ENCODE data around the gene LHFPL2. TPM values are rescaled to one million over a fixed set of nuclear protein-coding genes. Genes with fewer than 3 reads are reported as not detected.
"Not testable (repeated sequence)": the region's sequence is repeated elsewhere in the genome, so short reads cannot be mapped to it uniquely, and the experiment has no call there.

Gene LHFPL2
- polyA plus RNA-seq, 3 donors, result 3.7 to 11.6 (median 7.3) TPM

DNA sequence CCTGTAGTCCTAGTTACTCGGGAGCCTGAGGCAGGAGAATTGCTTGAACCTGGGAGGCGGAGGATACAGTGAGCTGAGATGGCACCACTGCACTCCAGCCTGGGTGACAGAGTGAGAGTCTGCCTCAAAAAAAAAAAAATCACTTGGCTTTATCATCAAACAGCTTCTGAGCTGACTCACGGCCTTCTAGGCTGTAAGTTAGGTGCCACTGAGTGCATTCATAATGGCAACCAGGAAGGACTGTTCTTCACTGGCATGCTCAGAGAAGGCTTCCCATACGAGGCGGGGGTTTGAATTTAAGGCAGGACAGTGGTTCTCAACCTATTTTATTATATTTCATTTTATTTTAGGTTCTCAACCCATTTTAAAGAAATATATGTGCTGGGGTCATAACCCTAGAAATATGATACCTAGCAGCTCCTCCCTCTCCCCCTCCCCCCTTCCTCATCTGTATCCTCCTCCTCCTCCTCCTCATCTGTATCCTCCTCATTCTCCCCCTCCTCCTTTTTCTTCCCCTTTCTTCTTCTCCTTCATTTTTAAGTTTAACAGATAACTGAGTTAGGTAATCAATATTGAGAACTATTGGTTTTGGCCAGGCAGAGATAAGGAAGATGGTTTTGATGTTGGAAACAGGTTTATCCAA, 19.0 kb upstream of the LHFPL2 start:
- Histone ChIP-seq H3K4me2 (replicated peaks; ENCODE audit: extremely low read depth, low read length, poor library complexity, severe bottlenecking) (no peak overlapping the region), H3K36me3 (replicated peaks in 1 of 2; ENCODE audit: control insufficient read depth in 1 of 2, insufficient read depth in 2 of 2, low read length in 2 of 2) (no peaks in the 10 kb centered on the region), H3K4me1 (ENCODE audit: control insufficient read depth in 1 of 2, insufficient read depth in 2 of 2, low read length in 2 of 2) (no peaks in the 10 kb centered on the region), H3K9me3 (replicated peaks in 1 of 2; ENCODE audit: control insufficient read depth in 1 of 2, insufficient read depth in 1 of 2, low read length in 2 of 2) (peaks cover 0 to 8% of the 10 kb centered on the region in 2 donors), H3K9ac (ENCODE audit: insufficient read depth, low read length, poor library complexity, severe bottlenecking) (no peak overlapping the region), H3K27me3 (ENCODE audit: control insufficient read depth in 2 of 2, insufficient read depth in 2 of 2, low read length in 2 of 2) (no peaks in the 10 kb centered on the region), H3K4me3 (replicated peaks in 1 of 3; ENCODE audit: low read depth in 2 of 3, low read length in 3 of 3) (no peak overlapping the region), H2AFZ (ENCODE audit: insufficient read depth, low read depth, low read length, poor library complexity, severe bottlenecking) (no peak overlapping the region), H3K27ac (ENCODE audit: low read depth in 1 of 2, low read length in 2 of 2) (no peak overlapping the region), H3K79me2 (ENCODE audit: insufficient read depth, low read length) (no peaks in the 10 kb centered on the region), H4K20me1 (ENCODE audit: insufficient read depth, low read length) (no peaks in the 10 kb centered on the region)
- Mint-ChIP-seq H3K27me3 (ENCODE audit: low read depth in 3 of 3) (peaks cover 5 to 25% (median 10%) of the 10 kb centered on the region in 3 donors), H3K36me3 (no peaks in the 10 kb centered on the region), H3K4me1 (no peaks in the 10 kb centered on the region), H3K27ac (no peak overlapping the region), H3K9me3 (peaks cover 0 to 4% (median 0%) of the 10 kb centered on the region in 7 donors), H3K4me3 (no peak overlapping the region)
- no peak for TF ChIP-seq CTCF (IDR thresholded peaks at IDR 0.05)
- DNase-seq, result no peak
- intact Hi-C loops (cut with micrococcal nuclease), result no loop called here
- 94% methylated on average over 3 of the region's 5 CpGs for WGBS (ENCODE audit: insufficient coverage)

DNA sequence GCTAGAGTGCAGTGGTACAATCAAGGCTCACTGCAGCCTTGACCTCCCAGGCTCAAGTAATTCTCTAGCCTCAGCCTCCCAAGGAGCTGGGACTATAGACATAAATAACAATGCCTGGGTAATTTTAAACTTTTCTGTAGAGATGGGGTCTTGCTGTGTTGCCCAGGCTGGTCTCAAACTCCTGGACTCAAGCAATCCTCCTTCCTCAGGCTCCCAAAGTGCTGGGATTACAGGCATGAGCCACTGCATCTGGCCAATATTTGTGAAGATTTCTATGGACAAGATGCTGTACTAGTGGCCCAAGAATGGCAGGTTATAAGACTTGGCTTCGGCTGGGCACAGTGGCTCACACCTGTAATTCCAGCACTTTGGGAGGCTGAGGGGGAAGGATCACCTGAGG, 18.4 kb upstream of the LHFPL2 start:
- H3K27ac ChIP-seq (ENCODE audit: low read depth in 1 of 2, low read length in 2 of 2); H3K4me3 ChIP-seq (replicated peaks in 1 of 3; ENCODE audit: low read depth in 2 of 3, low read length in 3 of 3); H3K9ac ChIP-seq (ENCODE audit: insufficient read depth, low read length, poor library complexity, severe bottlenecking); H2AFZ ChIP-seq (ENCODE audit: insufficient read depth, low read depth, low read length, poor library complexity, severe bottlenecking); H3K36me3 ChIP-seq (replicated peaks in 1 of 2; ENCODE audit: control insufficient read depth in 1 of 2, insufficient read depth in 2 of 2, low read length in 2 of 2); H3K9me3 Mint-ChIP-seq; H3K9me3 ChIP-seq (replicated peaks in 1 of 2; ENCODE audit: control insufficient read depth in 1 of 2, insufficient read depth in 1 of 2, low read length in 2 of 2); H3K4me2 ChIP-seq (replicated peaks; ENCODE audit: extremely low read depth, low read length, poor library complexity, severe bottlenecking); H4K20me1 ChIP-seq (ENCODE audit: insufficient read depth, low read length); H3K4me1 Mint-ChIP-seq; H3K4me1 ChIP-seq (ENCODE audit: control insufficient read depth in 1 of 2, insufficient read depth in 2 of 2, low read length in 2 of 2); H3K27ac Mint-ChIP-seq; DNase-seq; H3K79me2 ChIP-seq (ENCODE audit: insufficient read depth, low read length); H3K27me3 ChIP-seq (ENCODE audit: control insufficient read depth in 2 of 2, insufficient read depth in 2 of 2, low read length in 2 of 2); H3K4me3 Mint-ChIP-seq; H3K36me3 Mint-ChIP-seq; intact Hi-C loops (cut with micrococcal nuclease): not testable (repeated sequence)
- WGBS (ENCODE audit: insufficient coverage), result no CpG with 5 or more reads among the region's 1 CpG
- peaks cover 5 to 25% (median 10%) of the 10 kb centered on the region in 3 donors for H3K27me3 Mint-ChIP-seq (ENCODE audit: low read depth in 3 of 3)

Data from CD14-positive monocyte (primary cell).